NCI-H345 treated with DMSO at 0.1 percent for 48 hours (cell line): Measurements from ENCODE around the gene CYSTM1.

Experiments used
- DNase-seq: peaks from one replicate; lab custom pipeline; 2025; ENCODE audit not compliant: unreplicated experiment; lab: John Stamatoyannopoulos, UW

Gene CYSTM1

GRCh38 chr5:140287801-140288521 is 113.0 kb downstream of the CYSTM1 start:
- DNase-seq = no peak

- DNase-seq = no peak
These were observed 117.4 kb downstream of the CYSTM1 start for GRCh38 chr5:140292212-140293036.
